Ishikawa (cell line): ENCODE data around the gene SLC46A1.

Source experiments
- CEBPB ChIP-seq: IDR thresholded peaks from 2 replicates; pipeline ENCODE4 v1.6.1; 2012
- CREB1 ChIP-seq: IDR thresholded peaks from 2 replicates; pipeline ENCODE4 v1.6.1; 2012; ENCODE audit warnings: low read depth
- EGR1 ChIP-seq: IDR thresholded peaks from 2 replicates; pipeline ENCODE4 v1.6.1; 2012
- EP300 ChIP-seq: IDR thresholded peaks from 2 replicates; pipeline ENCODE4 v1.6.1; 2012; ENCODE audit warnings: borderline replicate concordance
- FOXM1 ChIP-seq: IDR thresholded peaks from 2 replicates; pipeline ENCODE4 v1.6.1; 2012; ENCODE audit warnings: low read depth, borderline replicate concordance
- MAX ChIP-seq: IDR thresholded peaks from 2 replicates; pipeline ENCODE4 v1.6.1; 2012
- NFIC ChIP-seq: IDR thresholded peaks from 2 replicates; pipeline ENCODE4 v1.6.1; 2012
- RAD21 ChIP-seq: IDR thresholded peaks from 2 replicates; pipeline ENCODE4 v1.6.1; 2012; ENCODE audit warnings: low read depth
- TAF1 ChIP-seq: IDR thresholded peaks from 2 replicates; pipeline ENCODE4 v1.6.1; 2012; ENCODE audit warnings: low read depth, mild to moderate bottlenecking
- TCF12 ChIP-seq: IDR thresholded peaks from 2 replicates; pipeline ENCODE4 v1.6.1; 2012; ENCODE audit warnings: low read depth
- TEAD4 ChIP-seq: IDR thresholded peaks from 2 replicates; pipeline ENCODE4 v1.6.1; 2012
- USF1 ChIP-seq: IDR thresholded peaks from 2 replicates; pipeline ENCODE4 v1.6.1; 2012
- YY1 ChIP-seq: IDR thresholded peaks from 2 replicates; pipeline ENCODE4 v1.6.1; 2012; ENCODE audit warnings: low read depth
- ZBTB7A ChIP-seq: IDR thresholded peaks from 2 replicates; pipeline ENCODE4 v1.6.1; 2012; ENCODE audit warnings: low read depth
- TF ChIP-seq, protein P1 (sequence below): IDR thresholded peaks from 2 replicates; pipeline ENCODE4 v1.6.1; 2012; ENCODE audit warnings: low read depth, mild to moderate bottlenecking

SLC46A1 gene

GRCh38 chr17:28413804-28414203 lies 7.8 kb upstream of the SLC46A1 start:
- TF ChIP-seq USF1 (no peak), TEAD4 (no peak), TAF1 (no peak), RAD21 (no peak), EP300 (no peak), EGR1 (no peak), YY1 (no peak), MAX (no peak)
- TF ChIP-seq, protein P1, sequence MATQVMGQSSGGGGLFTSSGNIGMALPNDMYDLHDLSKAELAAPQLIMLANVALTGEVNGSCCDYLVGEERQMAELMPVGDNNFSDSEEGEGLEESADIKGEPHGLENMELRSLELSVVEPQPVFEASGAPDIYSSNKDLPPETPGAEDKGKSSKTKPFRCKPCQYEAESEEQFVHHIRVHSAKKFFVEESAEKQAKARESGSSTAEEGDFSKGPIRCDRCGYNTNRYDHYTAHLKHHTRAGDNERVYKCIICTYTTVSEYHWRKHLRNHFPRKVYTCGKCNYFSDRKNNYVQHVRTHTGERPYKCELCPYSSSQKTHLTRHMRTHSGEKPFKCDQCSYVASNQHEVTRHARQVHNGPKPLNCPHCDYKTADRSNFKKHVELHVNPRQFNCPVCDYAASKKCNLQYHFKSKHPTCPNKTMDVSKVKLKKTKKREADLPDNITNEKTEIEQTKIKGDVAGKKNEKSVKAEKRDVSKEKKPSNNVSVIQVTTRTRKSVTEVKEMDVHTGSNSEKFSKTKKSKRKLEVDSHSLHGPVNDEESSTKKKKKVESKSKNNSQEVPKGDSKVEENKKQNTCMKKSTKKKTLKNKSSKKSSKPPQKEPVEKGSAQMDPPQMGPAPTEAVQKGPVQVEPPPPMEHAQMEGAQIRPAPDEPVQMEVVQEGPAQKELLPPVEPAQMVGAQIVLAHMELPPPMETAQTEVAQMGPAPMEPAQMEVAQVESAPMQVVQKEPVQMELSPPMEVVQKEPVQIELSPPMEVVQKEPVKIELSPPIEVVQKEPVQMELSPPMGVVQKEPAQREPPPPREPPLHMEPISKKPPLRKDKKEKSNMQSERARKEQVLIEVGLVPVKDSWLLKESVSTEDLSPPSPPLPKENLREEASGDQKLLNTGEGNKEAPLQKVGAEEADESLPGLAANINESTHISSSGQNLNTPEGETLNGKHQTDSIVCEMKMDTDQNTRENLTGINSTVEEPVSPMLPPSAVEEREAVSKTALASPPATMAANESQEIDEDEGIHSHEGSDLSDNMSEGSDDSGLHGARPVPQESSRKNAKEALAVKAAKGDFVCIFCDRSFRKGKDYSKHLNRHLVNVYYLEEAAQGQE, result no peak

DNA sequence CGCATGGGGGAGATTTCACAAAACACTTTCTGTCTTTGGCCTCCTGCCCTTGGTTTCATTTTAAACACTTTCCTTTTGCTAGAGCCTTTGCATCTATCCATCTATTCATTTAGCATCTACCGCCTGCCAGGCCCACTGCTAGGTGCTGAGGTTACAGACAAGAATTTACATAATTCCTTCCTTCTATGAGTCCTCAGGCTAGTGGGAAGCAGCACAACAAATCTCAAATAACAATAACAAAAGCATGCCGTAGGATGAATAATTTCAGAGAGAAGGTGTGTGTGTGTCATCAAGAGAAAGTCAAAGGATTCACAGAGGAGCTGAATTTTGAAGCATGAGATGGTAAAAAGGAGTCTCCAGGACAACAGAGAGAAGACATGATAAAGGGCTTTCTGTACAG lies 6.1 kb upstream of the SLC46A1 start:
- no peak for TF ChIP-seq NFIC
- no peak for TF ChIP-seq CREB1

DNA sequence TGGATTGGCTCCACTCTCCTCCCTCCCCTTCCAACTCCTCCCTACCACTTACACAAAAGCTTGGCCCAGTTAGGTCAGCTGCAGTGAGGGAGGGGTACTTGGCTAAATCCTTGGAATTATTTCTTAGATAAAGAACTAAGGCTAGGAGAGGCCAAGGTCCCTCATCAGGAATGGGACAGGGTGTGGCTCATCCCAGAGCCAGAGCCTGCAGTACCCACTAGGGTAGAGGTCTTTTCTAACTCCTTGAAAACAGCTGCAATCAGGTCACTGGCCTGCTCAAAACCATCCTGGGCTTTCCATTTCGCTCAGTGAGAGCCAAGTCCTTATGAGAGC lies 1.9 kb upstream of the SLC46A1 start:
- no peak for TF ChIP-seq YY1
- no peak for TF ChIP-seq ZBTB7A
- TF ChIP-seq, protein P1, result no peak
- TF ChIP-seq RAD21, result no peak
- no peak for TF ChIP-seq FOXM1
- no peak for TF ChIP-seq TCF12
- no peak for TF ChIP-seq MAX
- TF ChIP-seq CEBPB, result no peak

DNA sequence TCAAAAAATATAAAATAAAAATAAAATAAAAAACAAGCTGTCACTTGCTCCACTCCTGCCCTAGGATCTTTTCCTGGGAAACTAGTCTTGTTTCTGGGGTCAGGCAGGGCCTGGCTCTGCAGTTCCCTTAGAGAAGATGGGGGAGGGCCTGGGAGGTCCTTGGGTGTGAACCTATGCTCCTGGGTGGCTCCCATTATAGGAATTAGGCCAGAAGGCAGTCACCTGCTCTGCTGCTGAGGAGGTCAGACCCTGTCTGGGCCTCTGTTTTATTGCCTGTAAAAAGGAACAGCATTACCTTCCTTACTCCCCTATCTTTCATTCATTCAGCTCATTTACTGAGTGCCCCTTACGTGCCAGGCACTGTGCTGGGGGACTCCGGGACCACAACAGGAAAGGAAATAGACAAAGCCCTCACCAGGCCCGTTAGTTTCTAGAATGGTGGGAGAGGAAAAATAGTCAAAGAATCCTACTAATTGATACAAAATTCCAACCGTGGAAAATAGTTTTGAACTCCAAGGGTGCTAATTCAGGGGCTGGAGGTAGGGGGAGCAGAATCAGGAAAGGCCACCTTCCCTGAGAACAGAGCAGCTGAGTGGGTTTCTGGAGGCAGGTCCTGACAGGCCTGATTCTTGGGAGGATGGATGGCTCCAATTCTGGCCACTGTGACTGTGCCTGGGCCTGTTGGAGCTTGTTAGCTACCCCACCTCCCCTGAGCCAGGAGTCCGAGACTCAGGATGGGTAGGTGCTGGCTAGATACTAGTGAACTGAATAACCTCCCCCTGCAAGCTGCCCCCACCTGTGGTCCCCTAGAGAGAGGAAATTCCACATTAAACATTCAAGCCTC lies 1.3 kb upstream of the SLC46A1 start:
- TF ChIP-seq EP300, result no peak
- no peak for TF ChIP-seq NFIC
- no peak for TF ChIP-seq YY1
- TF ChIP-seq, protein P1, result no peak
- no peak for TF ChIP-seq USF1
- TF ChIP-seq TAF1, result peak; percentile 20; the same call in 1 of the 2 replicates
- no peak for TF ChIP-seq RAD21
- TF ChIP-seq EGR1, result no peak
- peak; percentile 48; the same call in 1 of the 2 replicates for TF ChIP-seq TEAD4
- no peak for TF ChIP-seq CEBPB
- no peak for TF ChIP-seq CREB1
- TF ChIP-seq MAX, result no peak
- no peak for TF ChIP-seq TCF12
- no peak for TF ChIP-seq FOXM1

DNA sequence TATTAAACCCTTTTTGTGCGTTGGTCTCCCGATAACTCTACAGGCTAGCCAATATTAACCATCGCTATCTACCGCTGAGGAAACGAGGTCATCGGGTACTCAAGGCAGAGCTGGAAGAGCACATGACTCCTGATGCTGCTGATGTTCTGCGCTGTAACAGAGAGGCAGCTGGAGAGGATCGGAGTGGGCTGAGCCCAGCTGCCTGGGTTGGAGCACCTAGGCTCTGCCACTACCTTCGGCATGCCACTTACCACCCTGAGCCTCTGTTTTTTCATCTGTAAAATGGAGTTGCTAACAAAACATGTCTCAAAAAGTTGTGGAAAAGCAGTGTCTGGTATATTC lies 432 bp upstream of the SLC46A1 start:
- TF ChIP-seq NFIC, result no peak
- TF ChIP-seq EP300, result no peak
- TF ChIP-seq ZBTB7A, result no peak
- TF ChIP-seq, protein P1, result no peak
- TF ChIP-seq TAF1, result no peak
- no peak for TF ChIP-seq CREB1
- TF ChIP-seq USF1, result no peak
- TF ChIP-seq TEAD4, result no peak
- TF ChIP-seq RAD21, result no peak
- TF ChIP-seq FOXM1, result no peak
